Adipose tissue (tissue), 3 donors: ENCODE results near the gene CCDC124. TPM values are rescaled to one million over a fixed set of nuclear protein-coding genes. Genes with fewer than 3 reads are reported as not detected.

Experiments
- H3K27ac ChIP-seq: one replicate; pipeline ENCODE4 v1.5.1; 2013; ENCODE audit warnings: low read depth, low read length
- WGBS, 3 donors: extraction: QIAGEN DNeasy Blood & Tissue Kit; methylation state at CpG; one replicate each; pipeline ENCODE4 v1.1.7; 2013; 5-methylcytosine and 5-hydroxymethylcytosine counted together
- polyA plus RNA-seq, 3 donors: library from polyadenylated mRNA; stranded (reverse); fragments of 200-250 nt; gene quantifications; one replicate each; pipeline ENCODE4 v1.2.3, GENCODE V29; 2013
- donor health status: healthy with polysubstance abuse.
- donor health status: Bipolar disorder and iron deficiency.
- donor health status: healthy.

Gene CCDC124
- polyA plus RNA-seq, 3 donors: 77.4 to 149 (median 111) TPM

DNA sequence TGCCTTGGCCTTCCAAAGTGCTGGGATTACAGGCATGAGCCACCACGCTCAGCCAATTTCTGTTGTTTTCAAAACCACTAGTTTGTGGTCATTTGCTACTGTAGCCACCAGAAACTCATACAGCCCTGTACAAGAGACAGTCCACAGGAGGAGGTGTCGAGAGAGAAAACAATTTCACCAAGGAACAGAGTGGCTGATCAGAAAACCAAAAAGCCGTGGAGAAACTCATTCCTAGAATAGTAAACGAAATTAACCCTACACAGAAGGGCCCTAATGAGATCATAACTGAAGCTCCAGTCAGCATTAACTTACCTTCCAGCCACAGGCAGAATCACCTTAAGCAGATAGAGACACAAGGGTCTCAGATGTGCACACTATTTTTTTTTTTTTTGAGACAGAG, 3.8 kb upstream of the CCDC124 start:
- WGBS, 3 donors: 61 to 69% (median 64%) methylated on average over 4 of the region's 4 CpGs
- no peak overlapping the region for H3K27ac ChIP-seq

DNA sequence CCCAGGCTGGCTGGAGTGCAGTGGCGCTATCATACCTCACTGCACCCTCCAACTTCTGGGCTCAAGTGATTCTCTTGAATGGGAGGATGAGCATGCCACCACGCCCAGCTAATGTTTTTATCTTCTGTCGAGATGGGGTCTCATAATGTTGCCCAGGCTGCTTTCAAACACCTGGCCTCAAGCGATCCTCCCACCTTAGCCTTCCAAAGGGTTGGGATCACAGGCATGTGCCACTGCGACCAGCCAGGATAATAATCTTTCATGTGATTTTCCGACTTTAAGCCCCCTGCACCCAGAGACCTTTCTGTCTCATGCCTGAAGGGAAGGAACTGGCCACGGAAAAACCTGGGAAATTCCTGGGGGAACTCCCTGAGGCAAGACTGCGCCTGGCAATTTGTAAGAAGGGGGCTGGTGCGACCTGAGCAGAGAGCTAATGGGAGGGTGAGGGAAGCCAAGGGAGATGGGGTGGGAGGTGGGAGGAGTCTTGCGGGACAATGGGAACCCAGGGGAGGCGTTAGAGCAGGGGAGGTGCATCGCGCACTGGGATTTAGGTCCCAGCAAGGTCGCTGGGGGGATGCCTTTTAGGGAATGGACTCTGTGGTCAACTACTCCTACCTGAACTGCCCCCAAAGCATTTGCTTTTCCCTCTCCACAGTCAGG, 1.2 kb upstream of the CCDC124 start:
- no peak overlapping the region for H3K27ac ChIP-seq
- WGBS, 3 donors: 26 to 28% (median 28%) methylated on average over 14 of the region's 14 CpGs

GRCh38 chr19:17933414-17934129, 757 bp downstream of the CCDC124 start:
- 17 to 28% (median 24%) methylated on average over 19 of the region's 19 CpGs for WGBS, 3 donors
- no peak overlapping the region for H3K27ac ChIP-seq

- WGBS, 3 donors: 89 to 91% (median 91%) methylated on average over 21 of the region's 21 CpGs
- no peak overlapping the region for H3K27ac ChIP-seq
Observed at GRCh38 chr19:17936379-17936778, 3.6 kb downstream of the CCDC124 start.

GRCh38 chr19:17937371-17937900, 4.6 kb downstream of the CCDC124 start:
- H3K27ac ChIP-seq: no peak overlapping the region
- 84 to 89% (median 89%) methylated on average over 9 of the region's 9 CpGs for WGBS, 3 donors

DNA sequence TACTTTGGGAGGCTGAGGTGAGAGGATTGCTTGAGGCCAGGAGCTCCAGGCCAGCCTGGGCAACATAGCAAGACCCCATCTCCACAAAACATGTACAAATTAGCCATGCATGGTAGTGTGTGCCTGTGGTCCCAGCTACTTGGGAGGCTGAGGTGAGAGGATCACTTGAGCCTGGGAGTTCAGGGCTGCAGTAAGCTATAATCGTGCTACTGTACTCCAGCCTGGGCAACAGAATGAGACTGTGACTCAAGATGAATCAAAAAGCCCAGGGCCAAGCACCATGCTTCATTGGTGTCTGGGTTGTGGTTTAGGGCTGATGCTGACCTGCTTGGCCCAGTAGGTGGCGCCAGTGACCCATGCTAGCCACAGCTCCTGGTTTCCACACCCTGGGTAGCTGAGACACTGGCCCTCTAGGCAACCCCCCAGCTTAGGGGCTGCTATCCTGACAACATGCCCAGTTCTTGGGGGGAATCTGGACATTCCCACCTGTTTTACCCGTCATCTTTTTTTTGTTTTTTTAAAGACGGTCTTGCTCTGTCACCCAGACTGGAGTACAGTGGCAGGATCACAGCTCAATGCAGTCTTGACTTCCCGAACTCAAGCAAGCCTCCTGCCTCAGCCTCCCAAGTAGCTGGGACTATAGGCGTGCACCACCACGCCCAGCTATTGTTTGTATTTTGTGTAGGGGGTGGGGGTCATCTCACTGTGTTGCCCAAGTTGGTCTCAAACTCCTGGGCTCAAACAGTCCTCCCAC, 5.5 kb downstream of the CCDC124 start:
- H3K27ac ChIP-seq: no peak overlapping the region
- 48 to 56% (median 51%) methylated on average over 7 of the region's 7 CpGs for WGBS, 3 donors

DNA sequence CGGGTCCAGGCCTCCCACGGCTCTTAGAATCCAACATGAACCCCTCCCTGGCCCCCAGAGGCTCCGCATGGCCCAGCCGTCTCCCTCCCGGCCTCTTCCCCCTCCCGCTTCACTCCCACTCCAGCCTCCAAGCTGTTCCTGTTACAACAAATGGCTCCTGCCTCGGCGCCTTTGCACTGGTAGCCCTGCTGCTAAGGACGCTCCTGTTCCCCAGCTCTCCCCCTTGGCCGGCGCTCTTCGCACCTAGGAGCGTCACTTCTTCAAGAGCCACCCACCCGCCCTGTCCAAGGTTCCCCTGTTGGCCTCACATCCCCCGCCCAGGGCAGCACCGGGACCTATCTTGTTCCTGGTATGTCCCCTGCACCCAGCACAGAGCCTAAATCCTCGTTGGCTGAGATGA, 9.4 kb downstream of the CCDC124 start:
- WGBS, 3 donors: 73 to 81% (median 77%) methylated on average over 17 of the region's 17 CpGs
- H3K27ac ChIP-seq: no peak overlapping the region

GRCh38 chr19:17942582-17943273, 9.9 kb downstream of the CCDC124 start:
- 68 to 83% (median 74%) methylated on average over 41 of the region's 41 CpGs for WGBS, 3 donors
- no peak overlapping the region for H3K27ac ChIP-seq

DNA sequence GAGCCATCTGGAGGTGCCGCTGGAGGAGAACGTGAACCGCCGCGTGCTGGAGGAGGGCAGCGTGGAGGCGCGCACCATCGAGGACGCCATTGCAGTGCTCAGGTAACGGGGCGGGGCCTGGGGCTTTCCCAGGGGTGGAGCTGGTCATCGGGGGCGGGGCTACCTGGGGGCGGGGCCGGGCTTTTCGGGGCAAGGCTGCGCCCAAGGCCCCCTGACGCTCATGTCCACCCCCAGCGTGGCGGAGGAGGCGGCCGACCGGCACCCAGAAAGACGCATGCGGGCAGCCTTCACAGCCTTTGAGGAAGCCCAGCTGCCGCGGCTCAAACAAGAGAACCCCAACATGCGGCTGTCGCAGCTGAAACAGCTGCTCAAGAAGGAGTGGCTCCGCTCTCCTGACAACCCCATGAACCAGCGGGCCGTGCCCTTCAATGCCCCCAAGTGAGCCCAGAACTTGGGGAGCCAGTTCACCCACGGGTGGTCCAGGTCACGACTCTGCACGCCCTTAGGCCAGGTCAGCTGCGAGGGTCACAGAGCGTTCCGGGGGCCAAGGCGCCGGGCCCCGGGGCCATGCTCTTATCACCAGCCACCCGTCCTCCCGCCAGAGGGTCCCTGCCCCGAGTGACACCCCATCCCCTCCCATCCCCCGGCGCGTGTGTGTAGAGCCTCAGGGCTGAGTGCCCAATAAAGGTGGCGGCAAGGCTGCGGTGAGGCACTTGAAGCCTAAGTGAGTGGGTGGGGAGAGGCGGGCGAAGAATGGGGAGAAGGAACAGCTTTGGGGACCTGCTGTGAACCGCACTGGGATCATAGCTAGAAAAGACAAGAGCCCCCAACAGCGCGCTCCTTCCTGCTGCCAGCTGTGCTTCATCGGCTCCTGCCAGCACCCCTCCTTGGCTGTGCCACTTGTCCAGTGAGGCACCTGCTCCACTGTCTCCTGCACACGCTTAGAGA, 10.7 kb downstream of the CCDC124 start:
- H3K27ac ChIP-seq: no peak overlapping the region
- WGBS, 3 donors: 71 to 78% (median 77%) methylated on average over 47 to 57 of the region's 57 CpGs

GRCh38 chr19:17944301-17944700, 11.5 kb downstream of the CCDC124 start:
- no peak overlapping the region for H3K27ac ChIP-seq
- WGBS, 3 donors: 57 to 77% (median 72%) methylated on average over 4 of the region's 4 CpGs

DNA sequence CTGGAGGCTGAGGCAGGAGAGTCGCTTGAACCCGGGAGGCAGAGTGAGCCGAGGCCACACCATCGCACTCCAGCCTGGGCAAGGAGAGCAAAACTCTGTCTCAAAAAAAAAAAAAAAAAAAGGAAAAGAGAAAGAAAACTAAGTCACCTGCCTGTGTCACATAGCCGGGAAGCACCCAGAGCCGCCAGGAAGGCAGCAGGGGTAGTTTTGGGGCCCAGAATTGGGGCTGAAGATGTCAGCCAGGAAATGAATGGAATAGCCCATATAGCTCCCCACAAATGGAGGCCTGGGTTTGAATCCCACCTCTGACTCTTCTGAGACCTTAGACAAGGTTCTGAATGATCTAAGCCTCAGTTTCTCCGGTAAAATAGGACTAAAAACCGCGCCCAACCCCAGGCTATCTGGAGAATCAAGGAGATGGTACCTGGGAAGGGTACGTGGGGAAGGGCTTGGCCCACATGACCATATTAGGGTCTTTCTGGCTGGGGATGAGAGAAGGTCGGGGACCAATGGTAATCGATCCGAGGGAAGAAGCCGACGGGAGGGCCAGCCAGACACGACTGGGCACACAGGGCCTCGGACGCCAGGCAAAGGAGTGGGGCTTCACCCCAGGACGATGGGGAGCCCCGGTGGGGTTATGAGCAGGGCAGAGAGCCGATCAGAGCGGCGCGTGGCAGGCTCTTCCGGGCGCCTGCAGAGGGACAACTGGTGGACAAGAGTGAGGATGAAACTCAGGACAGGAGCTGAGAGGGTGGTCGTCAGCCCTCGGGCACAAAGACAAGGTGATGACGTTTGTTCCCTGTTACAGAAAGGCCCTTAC, 14.4 kb downstream of the CCDC124 start:
- 16 to 21% (median 18%) methylated on average over 27 to 29 of the region's 29 CpGs for WGBS, 3 donors
- no peak overlapping the region for H3K27ac ChIP-seq

DNA sequence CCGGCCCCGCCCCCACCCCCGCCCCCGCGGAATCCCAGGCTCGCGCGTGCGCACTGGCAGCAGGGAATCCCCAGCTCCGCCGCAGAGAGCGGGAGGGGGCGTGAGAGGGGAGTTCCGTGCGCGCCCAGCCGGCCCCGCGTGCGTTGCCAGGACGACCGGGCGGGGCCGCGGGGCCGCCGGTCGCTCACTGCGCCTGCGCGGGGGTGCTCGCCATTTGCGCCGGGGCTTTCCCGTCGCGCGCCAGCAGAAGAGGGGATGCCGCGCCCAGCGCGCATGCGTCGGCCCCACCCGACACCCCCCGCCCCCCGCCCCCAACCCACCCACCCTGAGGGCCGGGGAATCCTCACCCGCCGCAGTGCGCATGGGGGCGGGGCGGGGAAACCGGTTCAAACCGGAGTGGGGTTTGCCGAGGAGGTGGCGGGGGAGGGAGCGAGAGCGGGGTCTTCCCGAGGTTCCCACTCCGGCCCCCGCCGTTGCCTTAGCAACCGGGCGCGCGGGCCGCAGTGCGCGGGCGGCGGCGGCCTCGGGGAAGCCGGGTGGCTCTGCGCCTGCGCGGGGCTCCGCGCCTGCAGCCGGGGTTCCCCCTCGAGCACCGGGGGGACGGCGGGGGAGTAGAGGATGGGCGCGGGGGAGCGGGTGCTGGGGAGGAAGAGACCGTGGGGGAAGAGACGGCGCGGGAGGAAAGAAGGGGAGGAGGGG, 15.1 kb downstream of the CCDC124 start:
- 1 to 2% (median 1%) methylated on average over 54 to 92 of the region's 92 CpGs for WGBS, 3 donors
- H3K27ac ChIP-seq: no peak overlapping the region

DNA sequence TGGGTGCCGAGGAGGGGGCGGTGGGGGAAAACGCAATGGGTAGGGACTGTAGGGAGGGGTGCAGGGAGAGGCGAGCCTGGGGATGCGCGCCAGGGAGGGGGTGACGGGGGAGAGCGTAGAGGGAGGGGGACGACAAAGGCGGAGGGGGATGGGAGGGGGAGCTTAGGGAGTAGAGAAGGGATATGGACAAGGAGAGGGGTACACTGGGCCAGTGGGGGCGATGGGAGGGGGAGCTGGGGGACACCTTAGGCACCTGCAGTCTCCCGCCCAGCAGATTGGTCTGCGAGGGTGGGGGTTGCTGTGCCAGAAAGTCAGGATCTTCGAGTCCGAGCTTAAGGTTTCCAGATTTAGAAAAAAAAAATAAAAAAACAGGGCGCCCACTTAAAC, 15.7 kb downstream of the CCDC124 start:
- H3K27ac ChIP-seq: no peak overlapping the region
- 0 to 2% (median 0%) methylated on average over 7 to 16 of the region's 16 CpGs for WGBS, 3 donors

- H3K27ac ChIP-seq: no peak overlapping the region
- WGBS, 3 donors: 18 to 23% (median 19%) methylated on average over 49 of the region's 49 CpGs
Observed at GRCh38 chr19:17948931-17949930, 16.4 kb downstream of the CCDC124 start.

- WGBS, 3 donors: 11 to 20% (median 18%) methylated on average over 11 of the region's 11 CpGs
- no peak overlapping the region for H3K27ac ChIP-seq
Observed at GRCh38 chr19:17949956-17950309, 17.1 kb downstream of the CCDC124 start.
